Activated gamma-delta T cell (primary cell): Measurements from ENCODE around the gene PTH.

Source experiments
- DNase-seq: peaks from one replicate; lab custom pipeline; 2025; lab: John Stamatoyannopoulos, UW

PTH gene

GRCh38 chr11:13449522-13449921 is 46.3 kb downstream of the PTH start:
- DNase-seq: no peak

DNA sequence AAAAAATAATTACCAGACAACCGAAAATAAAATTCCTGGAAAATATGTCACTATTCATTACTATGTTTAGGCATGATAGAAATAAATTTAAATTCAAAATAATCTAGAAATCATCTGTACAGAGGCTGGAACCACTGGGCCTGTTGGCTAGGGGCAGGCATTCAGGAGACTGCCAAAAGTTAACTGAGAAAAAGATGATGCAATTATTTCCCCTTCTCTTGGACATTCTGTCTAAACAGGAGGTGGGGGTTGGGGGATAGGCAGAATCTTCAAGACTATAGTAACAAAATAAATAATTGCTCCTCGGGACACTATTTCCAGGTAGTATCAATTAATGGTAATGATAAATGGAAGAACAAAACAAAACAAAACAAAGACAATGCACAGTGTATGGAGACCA is 46.9 kb downstream of the PTH start:
- DNase-seq: no peak

DNA sequence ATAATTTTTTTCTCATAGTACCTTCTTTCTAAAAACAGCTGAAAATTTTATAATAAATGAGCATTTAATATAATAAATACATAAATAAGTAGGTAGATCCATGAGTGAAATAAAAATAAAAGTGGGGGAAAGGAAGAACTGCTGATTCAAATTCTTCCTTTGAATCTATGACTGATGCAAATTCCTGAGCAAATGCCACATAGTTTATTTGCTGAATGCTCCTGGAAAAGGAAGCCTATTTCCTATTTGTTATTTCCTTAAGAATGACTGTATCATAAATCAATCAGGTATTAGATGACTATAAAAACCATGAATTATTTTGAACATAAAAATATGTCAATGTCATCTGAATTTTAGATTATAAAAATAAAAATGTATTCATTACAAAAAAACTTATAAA is 49.4 kb downstream of the PTH start:
- DNase-seq: no peak

DNA sequence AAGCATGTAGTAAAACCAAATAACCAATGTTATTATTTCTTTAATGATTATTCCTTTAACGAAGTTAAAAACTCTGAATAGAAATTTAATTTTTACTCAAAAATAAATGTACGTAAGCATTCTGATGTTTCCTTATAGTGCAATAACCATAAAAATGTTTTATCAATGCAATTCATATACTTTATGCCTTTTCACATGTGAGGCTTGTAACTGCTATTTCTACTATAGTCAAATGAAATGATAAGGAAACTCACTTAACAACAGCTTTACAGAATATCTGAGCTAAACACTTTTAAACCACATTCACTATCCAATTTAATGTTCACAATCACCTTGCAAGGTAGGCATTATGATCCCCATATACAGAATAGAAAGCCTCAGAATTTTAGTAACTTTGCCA is 50.2 kb downstream of the PTH start:
- no peak for DNase-seq
